Liver (tissue), 3 donors: ENCODE data around the gene FGF14.

Source experiments
- GABPA ChIP-seq, 2 donors: IDR thresholded peaks in 1 of 2; conservative IDR thresholded peaks in 1 of 2; 2 replicates each; pipeline ENCODE4 v1.6.1; 2016; ENCODE audit warnings: antibody characterized with exemption in 2 of 2, mild to moderate bottlenecking in 1 of 2, moderate library complexity in 1 of 2
- RAD21 ChIP-seq, 2 donors: IDR thresholded peaks; 2 replicates each; pipeline ENCODE4 v1.6.1; 2016; ENCODE audit warnings: antibody characterized with exemption in 2 of 2, mild to moderate bottlenecking in 2 of 2
- TF ChIP-seq, protein P1 (sequence below): fragments of 150-350 bp; IDR thresholded peaks from 2 replicates; pipeline ENCODE4 v1.5.1; 2017; ENCODE audit warnings: improper control_type of control experiment, low read depth, low read length; ENCODE audit not compliant: missing input control
- TF ChIP-seq, protein P2 (sequence below): IDR thresholded peaks from 2 replicates; pipeline ENCODE4 v1.6.1; 2016; ENCODE audit warnings: antibody characterized with exemption
- TF ChIP-seq, protein P3 (sequence below): IDR thresholded peaks from 2 replicates; pipeline ENCODE4 v1.6.1; 2016; ENCODE audit warnings: antibody characterized with exemption, mild to moderate bottlenecking
- TF ChIP-seq, protein P4 (sequence below): IDR thresholded peaks from 2 replicates; pipeline ENCODE4 v1.6.1; 2016; ENCODE audit warnings: antibody characterized with exemption
- donor health status: healthy.
- donor health status: healthy.

DNA sequence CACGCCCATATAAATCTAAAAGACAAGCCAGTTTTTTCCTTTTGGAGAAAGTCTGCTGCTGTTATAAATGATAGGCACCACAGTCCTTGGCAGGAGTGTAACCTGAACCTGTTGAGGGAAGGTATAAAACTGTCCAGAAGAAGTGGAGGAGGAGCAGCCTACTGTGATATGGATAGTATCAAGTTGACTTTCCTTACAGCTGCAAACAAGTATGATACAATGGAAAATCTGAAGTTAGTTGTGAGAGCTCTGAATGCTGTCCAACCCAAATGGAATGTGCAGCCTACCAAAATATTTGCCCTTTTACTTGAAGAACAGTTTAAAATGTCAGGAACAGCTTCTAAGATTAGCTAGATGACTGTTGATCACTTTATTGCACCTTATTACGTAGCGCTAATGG is 399.6 kb downstream of the FGF14 start:
- TF ChIP-seq, protein P1, sequence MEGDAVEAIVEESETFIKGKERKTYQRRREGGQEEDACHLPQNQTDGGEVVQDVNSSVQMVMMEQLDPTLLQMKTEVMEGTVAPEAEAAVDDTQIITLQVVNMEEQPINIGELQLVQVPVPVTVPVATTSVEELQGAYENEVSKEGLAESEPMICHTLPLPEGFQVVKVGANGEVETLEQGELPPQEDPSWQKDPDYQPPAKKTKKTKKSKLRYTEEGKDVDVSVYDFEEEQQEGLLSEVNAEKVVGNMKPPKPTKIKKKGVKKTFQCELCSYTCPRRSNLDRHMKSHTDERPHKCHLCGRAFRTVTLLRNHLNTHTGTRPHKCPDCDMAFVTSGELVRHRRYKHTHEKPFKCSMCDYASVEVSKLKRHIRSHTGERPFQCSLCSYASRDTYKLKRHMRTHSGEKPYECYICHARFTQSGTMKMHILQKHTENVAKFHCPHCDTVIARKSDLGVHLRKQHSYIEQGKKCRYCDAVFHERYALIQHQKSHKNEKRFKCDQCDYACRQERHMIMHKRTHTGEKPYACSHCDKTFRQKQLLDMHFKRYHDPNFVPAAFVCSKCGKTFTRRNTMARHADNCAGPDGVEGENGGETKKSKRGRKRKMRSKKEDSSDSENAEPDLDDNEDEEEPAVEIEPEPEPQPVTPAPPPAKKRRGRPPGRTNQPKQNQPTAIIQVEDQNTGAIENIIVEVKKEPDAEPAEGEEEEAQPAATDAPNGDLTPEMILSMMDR, result no peak
- no peak for TF ChIP-seq RAD21 (IDR thresholded peaks at IDR 0.05)
- TF ChIP-seq, protein P2, sequence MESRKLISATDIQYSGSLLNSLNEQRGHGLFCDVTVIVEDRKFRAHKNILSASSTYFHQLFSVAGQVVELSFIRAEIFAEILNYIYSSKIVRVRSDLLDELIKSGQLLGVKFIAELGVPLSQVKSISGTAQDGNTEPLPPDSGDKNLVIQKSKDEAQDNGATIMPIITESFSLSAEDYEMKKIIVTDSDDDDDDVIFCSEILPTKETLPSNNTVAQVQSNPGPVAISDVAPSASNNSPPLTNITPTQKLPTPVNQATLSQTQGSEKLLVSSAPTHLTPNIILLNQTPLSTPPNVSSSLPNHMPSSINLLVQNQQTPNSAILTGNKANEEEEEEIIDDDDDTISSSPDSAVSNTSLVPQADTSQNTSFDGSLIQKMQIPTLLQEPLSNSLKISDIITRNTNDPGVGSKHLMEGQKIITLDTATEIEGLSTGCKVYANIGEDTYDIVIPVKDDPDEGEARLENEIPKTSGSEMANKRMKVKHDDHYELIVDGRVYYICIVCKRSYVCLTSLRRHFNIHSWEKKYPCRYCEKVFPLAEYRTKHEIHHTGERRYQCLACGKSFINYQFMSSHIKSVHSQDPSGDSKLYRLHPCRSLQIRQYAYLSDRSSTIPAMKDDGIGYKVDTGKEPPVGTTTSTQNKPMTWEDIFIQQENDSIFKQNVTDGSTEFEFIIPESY, result no peak
- TF ChIP-seq, protein P3, sequence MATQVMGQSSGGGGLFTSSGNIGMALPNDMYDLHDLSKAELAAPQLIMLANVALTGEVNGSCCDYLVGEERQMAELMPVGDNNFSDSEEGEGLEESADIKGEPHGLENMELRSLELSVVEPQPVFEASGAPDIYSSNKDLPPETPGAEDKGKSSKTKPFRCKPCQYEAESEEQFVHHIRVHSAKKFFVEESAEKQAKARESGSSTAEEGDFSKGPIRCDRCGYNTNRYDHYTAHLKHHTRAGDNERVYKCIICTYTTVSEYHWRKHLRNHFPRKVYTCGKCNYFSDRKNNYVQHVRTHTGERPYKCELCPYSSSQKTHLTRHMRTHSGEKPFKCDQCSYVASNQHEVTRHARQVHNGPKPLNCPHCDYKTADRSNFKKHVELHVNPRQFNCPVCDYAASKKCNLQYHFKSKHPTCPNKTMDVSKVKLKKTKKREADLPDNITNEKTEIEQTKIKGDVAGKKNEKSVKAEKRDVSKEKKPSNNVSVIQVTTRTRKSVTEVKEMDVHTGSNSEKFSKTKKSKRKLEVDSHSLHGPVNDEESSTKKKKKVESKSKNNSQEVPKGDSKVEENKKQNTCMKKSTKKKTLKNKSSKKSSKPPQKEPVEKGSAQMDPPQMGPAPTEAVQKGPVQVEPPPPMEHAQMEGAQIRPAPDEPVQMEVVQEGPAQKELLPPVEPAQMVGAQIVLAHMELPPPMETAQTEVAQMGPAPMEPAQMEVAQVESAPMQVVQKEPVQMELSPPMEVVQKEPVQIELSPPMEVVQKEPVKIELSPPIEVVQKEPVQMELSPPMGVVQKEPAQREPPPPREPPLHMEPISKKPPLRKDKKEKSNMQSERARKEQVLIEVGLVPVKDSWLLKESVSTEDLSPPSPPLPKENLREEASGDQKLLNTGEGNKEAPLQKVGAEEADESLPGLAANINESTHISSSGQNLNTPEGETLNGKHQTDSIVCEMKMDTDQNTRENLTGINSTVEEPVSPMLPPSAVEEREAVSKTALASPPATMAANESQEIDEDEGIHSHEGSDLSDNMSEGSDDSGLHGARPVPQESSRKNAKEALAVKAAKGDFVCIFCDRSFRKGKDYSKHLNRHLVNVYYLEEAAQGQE, result no peak
- TF ChIP-seq GABPA (IDR thresholded peaks at IDR 0.05 in 1 of 2, conservative IDR thresholded peaks at IDR 0.05 in 1 of 2), result no peak
- TF ChIP-seq, protein P4, sequence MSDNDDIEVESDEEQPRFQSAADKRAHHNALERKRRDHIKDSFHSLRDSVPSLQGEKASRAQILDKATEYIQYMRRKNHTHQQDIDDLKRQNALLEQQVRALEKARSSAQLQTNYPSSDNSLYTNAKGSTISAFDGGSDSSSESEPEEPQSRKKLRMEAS, result no peak
